Dermis microvascular lymphatic vessel endothelial cell (primary cell): ENCODE data around the gene TTC28. TPM values are rescaled to one million over a fixed set of nuclear protein-coding genes. Genes with fewer than 3 reads are reported as not detected.
"Not testable (repeated sequence)": the region's sequence is repeated elsewhere in the genome, so short reads cannot be mapped to it uniquely, and the experiment has no call there.

ENCODE experiments used
- DNase-seq, 2 donors: peaks; one replicate each; pipeline versions ENCODE4 v3.0.0 to v3.0.0-alpha.2; 2010; ENCODE audit warnings: low read depth in 2 of 2
- total RNA-seq: library from RNA; depleted of rRNA; stranded (reverse); fragments of >200 nt; gene quantifications from 2 replicates; pipeline ENCODE4 v1.2.1, GENCODE V29; 2014

The TTC28 gene
- total RNA-seq, 1 donor from 2014 or later = 11.7 TPM

GRCh38 chr22:28191571-28191970, 488.1 kb downstream of the TTC28 start:
- not testable (repeated sequence) for DNase-seq

GRCh38 chr22:28188178-28188879, 491.3 kb downstream of the TTC28 start:
- peak in 1 of 2 donors; percentile 32 for DNase-seq

DNA sequence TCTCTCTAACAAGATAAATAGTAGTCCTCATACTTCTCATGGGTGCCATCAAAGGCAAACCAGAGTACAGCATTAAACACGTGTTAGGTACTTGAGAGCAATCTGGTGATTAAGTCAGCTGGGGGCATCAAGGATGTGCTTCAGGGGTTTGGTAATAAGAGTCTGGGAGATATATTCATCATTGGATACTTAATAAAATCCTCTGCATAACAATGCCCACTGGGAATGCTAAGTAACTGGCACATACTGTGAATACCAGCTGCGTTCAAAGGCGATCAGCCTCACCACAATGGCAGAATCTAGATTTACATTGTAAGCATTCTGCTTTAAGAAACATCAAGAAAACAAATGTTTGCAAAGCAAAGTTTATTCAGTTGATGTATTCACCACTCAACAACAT, 492.0 kb downstream of the TTC28 start:
- DNase-seq = no peak

GRCh38 chr22:28186641-28187040, 493.0 kb downstream of the TTC28 start:
- peak; percentile 71 to 90 for DNase-seq

- DNase-seq = no peak
Measured at GRCh38 chr22:28185130-28185529, 494.5 kb downstream of the TTC28 start.

- peak in 1 of 2 donors; percentile 44 for DNase-seq
Measured at GRCh38 chr22:28183078-28183860, 496.4 kb downstream of the TTC28 start.

DNA sequence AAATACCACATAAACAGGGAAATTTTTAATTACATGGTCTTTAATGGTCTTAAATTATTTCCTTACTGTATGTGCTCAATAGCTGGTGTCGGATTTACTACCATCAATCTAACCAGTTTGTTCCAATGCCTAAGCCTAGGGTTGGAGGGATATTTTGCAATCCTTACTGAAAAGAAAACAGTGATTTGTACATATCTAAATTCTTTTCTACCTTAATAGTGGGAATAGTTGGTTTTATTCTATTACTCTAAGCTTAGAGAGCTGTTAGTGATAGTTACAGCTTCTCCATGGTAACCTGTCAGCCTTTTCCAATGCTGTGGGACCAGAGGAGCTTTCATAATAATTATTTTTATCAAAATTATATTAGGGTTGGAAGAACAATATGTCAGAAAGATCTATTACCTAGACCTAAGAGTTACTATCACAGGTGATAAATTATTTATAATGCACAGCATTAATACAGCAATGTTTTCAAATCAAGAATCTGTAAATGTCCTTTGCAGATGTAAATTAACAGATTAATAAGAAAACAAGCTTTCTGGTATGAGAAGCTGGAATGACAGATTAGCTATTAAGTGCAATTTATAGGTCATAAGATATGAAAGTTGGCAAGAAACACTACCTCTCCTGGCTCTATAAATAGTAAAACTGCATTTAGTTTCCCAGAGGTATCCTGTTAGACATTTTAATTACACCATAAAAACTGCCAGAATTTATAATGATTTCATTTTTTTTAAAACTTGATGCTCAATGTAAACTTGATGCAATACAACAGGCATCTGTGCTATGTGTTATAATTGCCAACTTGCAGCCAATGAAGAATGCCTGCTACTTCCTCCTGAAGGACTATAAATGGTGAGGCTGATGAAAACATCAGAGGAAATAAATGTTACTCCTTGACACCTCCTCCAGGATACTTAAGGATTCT, 498.6 kb downstream of the TTC28 start:
- DNase-seq = no peak

DNA sequence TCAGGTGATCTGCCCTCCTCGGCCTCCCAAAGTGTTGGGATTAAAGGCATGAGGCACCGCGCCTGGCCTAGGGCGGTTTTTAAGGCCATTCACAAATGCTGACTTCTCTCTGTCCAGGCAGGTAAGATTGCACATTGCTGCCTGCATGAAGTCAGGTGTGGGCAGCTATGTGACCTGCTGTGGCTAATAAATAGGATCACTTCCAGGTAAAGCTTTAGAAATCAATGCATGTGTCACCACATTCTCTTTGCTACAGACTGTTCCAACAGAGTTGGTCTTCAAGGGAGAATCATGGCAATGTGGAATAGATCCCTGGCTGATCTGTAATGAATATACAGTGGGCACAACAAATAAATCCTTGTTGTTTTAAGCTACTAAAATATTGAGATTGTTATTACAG, 500.2 kb downstream of the TTC28 start:
- no peak for DNase-seq

DNA sequence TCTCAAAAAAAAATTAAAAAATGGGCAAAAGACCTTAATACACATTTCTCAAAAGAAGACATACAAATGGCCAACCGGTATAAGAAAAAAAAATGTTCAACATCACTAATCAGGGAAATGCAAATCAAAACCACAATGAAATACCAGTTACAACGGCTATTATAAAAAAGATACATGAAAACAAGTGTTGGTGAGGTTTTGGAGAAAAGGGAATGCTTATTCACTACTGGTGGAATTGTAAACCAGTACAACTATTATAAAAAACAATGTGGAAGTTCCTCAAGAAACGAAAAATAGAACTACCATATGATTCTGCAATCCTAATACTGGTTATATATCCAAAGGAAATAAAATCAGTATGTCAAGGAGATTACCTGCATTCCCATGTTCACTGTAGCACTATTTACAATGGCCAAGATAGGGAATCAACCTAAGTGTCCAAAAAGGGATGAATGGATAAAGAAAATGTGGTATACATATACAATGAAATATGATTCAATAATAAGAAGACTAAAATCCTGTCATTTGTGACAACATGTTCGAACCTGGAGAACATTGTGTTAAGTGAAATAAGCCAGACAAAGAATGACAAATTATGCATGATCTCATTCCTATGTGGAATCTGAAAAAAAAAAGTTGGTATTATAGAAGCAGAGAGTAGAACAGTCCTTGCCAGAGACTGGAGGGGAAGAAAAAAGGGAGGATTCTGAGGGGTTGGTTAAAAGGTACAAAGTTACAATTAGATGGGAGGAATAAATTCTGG, 503.7 kb downstream of the TTC28 start:
- DNase-seq = no peak

DNA sequence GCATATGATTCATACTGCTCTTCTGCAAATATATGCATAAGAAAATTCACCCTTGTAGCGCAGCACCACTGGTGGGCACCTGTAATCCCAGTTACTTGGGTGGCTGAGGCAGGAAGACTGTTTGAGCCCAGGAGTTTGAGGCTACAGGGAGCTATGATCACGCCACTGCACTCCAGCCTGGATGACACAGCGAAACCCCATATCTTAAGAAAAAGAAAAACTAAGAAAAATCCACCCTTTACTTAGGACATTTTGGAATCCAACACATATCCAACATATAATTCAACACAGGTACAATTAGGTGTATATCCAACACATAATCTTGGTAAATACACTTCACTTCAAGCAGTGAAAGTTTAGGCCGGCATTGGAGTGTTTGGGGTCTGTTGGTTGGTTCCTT, 505.1 kb downstream of the TTC28 start:
- DNase-seq = no peak

GRCh38 chr22:28172892-28173670, 506.6 kb downstream of the TTC28 start:
- peak in 1 of 2 donors; percentile 62 for DNase-seq

DNA sequence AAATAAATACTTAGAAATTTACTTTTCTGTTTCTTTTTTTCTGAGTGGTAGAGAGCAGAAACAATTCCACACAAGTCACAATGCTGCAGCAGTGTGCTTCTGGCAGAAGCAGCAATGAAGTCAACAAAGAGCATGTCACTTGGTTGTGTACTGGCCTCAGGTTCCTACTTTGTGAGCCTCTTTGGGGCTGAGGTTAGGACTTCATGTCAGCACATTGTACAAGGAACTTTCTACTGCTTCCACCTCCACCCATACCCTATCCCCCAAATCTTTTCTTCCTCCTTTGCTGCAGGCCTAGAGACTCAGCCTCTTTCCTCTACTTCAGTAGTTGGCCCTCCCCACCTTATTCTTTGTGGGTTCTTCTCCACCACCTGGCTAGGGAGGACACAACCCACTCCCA, 507.9 kb downstream of the TTC28 start:
- no peak for DNase-seq

DNA sequence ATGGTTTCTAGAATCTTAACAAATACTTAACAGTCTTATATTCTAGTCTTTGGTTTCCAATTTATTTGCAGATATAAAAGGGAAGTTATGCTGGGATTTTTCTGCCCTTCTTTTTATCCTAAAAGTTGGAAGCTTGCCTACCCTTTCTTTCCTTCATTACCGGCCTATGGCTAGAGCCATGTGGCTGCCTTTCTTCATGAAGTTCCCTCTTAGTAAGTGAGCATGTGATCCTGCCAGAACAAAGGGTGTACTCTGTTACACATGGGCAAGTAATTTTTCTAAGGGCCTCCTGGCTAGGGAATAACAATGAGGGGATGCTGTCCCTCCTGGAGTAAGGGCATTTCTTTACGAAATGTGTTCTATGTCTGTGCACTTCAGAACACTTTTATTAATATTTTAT, 508.5 kb downstream of the TTC28 start:
- peak in 1 of 2 donors; percentile 28 for DNase-seq

DNA sequence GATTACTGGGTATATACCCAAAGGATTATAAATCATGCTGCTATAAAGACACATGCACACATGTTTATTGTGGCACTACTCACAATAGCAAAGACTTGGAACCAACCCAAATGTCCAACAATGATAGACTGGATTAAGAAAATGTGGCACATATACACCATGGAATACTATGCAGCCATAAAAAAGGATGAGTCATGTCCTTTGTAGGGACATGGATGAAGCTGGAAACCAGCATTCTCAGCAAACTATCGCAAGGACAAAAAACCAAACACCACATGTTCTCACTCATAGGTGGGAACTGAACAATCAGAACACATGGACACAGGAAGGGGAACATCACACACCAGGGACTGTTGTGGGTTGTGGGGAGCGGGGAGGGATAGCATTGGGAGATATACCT, 510.3 kb downstream of the TTC28 start:
- DNase-seq = not testable (repeated sequence)

GRCh38 chr22:28155808-28156207, 523.8 kb downstream of the TTC28 start:
- DNase-seq = no peak

GRCh38 chr22:28154861-28155260, 524.8 kb downstream of the TTC28 start:
- no peak for DNase-seq

- no peak for DNase-seq
Measured at GRCh38 chr22:28151151-28151816, 528.4 kb downstream of the TTC28 start.

DNA sequence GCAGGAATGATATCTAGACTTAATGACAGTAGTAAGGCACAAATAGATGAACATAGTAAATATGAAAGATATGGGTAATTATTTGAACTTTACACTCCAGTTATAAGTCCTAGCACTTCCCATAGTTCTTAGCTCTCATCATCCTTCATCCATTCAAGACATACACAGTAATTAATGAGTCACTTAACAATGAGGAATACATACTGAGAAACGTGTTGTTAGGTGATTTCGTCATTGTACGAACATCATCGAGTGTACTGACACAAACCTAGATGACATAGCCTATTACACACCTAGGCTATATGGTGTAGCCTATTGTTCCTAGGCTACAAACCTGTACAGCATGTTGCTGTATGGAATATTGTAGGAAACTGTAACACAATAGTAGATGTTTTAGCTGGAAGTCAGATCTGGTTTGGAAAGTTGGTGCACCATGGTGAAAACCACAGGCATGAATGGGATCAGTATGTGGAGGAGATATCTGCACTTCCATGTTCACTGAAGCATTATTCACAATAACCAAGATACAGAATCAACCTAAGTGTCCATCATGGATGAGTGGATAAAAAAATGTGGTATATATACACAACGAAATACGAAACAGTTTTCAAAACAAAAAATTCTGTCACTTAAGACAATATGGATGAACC, 530.7 kb downstream of the TTC28 start:
- DNase-seq = no peak

GRCh38 chr22:28147401-28147800, 532.2 kb downstream of the TTC28 start:
- no peak for DNase-seq
